NB4 (cell line): Measurements from ENCODE around the gene ODAD2.

Source experiments
- CTCF ChIP-seq: IDR thresholded peaks from one replicate; pipeline ENCODE4 v1.5.1; 2012; ENCODE audit warnings: low read depth, low read length
- MAX ChIP-seq: IDR thresholded peaks from 2 replicates; pipeline ENCODE4 v1.6.1; 2011; ENCODE audit warnings: low read depth, low read length
- MYC ChIP-seq: IDR thresholded peaks from 2 replicates; pipeline ENCODE4 v1.6.1; 2011; ENCODE audit warnings: low read depth, low read length
- POLR2A ChIP-seq: IDR thresholded peaks from 2 replicates; pipeline ENCODE4 v1.6.1; 2011; ENCODE audit warnings: mild to moderate bottlenecking; ENCODE audit not compliant: insufficient read length; ENCODE audit errors: extremely low read depth

- TF ChIP-seq CTCF (no peak), POLR2A (no peak), MAX (no peak), MYC (no peak)
Observed at GRCh38 chr10:27948186-27948585, 50.7 kb downstream of the ODAD2 start.
